Erythroblast (primary cell): ENCODE results near the gene TRIM69.
A peak's percentile ranks its signal among the peaks of the same experiment; 100 is the strongest.

Experiments used
- DNase-seq, 2 experiments: peaks; one replicate each; lab custom pipeline; 2025; lab: John Stamatoyannopoulos, UW
- GATA1 ChIP-seq: IDR thresholded peaks from 2 replicates; pipeline ENCODE4 v1.6.1; 2011; ENCODE audit warnings: low read depth, mild to moderate bottlenecking, control low read depth, low read length, moderate library complexity
- POLR2A ChIP-seq: IDR thresholded peaks from 2 replicates; pipeline ENCODE4 v1.6.1; 2011; ENCODE audit warnings: mild to moderate bottlenecking, low read length

The TRIM69 gene

DNA sequence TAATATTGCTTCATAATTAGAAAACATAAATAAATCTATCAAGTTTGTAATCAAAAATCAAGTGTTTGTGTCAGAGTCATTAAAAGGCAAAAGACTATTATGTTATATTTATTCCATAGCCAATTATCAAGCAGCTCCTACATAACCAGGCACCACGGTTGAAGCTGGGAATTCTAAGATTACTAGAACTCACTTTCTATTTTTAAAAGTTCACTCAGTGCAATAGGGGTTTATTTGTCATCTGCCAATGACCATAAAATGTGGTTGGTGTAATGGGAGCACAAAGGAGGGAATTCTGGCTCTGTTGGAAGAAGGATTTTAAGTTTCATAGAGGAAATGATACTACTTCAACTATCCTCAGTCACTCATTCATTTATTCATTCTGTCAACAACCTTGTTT lies 57.7 kb downstream of the TRIM69 start:
- DNase-seq = no peak
- TF ChIP-seq GATA1 (no peak), POLR2A (no peak)

GRCh38 chr15:44796508-44796907 lies 60.2 kb downstream of the TRIM69 start:
- TF ChIP-seq GATA1 = no peak
- TF ChIP-seq POLR2A = no peak
- peak; percentile 13 to 60 for DNase-seq

GRCh38 chr15:44798826-44799225 lies 62.5 kb downstream of the TRIM69 start:
- peak; percentile 21 to 26 for DNase-seq
- no peak for TF ChIP-seq POLR2A
- TF ChIP-seq GATA1 = no peak

GRCh38 chr15:44801364-44801763 lies 65.0 kb downstream of the TRIM69 start:
- no peak for TF ChIP-seq POLR2A
- TF ChIP-seq GATA1 = no peak
- DNase-seq = no peak

DNA sequence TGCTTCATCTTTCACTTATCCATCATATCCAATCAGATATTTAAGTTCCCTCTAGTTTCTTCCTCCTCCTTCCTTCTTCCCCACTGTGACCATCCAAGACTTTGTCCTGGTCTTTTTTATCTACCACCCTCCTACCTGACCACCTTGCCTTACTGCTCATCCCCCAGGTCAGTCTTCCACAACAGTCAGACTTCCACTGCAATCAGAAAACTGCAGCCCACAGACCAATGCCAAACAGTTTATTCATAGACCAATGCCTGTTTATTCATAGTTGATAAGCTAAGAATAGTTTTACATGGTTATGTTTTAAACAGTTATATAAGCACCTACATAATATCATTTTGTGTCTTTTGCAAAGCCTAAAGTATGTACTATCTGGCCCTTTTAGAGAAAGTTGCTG lies 65.5 kb downstream of the TRIM69 start:
- no peak for DNase-seq
- TF ChIP-seq GATA1 = no peak
- no peak for TF ChIP-seq POLR2A

DNA sequence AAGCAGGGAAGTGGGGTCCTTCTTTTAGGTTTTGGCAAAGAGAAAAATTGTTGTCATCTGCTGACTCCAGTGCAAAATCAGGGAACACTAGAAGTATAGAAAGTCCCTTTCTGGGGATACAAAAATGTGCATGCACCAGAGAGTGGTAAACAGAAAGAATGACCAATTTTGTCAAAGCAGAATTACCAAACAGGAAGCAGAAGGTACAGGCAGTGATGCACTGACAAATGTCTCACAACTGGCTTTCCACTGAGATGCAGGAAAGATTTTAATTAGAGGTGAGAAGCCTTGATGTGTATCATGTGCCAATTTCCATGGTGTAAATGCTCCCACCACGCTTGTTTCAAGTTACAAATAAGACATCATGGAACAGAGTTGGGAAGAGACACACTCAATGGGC lies 66.0 kb downstream of the TRIM69 start:
- TF ChIP-seq POLR2A (no peak), GATA1 (no peak)
- DNase-seq = no peak

- no peak for DNase-seq
- TF ChIP-seq POLR2A (no peak), GATA1 (no peak)
Observed at GRCh38 chr15:44804298-44805046, 68.1 kb downstream of the TRIM69 start.

- no peak for DNase-seq
- TF ChIP-seq GATA1 (no peak), POLR2A (no peak)
Observed at GRCh38 chr15:44808557-44808956, 72.2 kb downstream of the TRIM69 start.

GRCh38 chr15:44810237-44810636 lies 73.9 kb downstream of the TRIM69 start:
- DNase-seq = no peak
- TF ChIP-seq POLR2A (no peak), GATA1 (no peak)

DNA sequence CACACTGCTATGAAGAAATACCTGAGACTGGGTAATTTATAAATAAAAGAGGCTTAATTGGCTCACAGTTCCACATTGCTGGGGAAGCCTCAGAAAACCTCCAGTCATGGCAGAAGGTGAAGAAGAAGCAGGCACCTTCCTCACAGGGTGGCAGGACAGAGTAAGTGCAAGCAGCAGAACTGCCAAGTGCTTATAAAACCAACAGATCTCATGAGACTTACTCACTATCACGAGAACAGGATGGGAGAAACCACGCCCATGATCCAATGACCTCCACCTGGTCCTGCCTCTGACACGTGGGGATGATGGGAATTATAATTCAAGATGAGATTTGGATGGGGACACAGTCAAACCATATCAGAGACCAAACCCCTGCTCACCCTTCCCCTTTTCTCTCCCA lies 75.0 kb downstream of the TRIM69 start:
- no peak for DNase-seq
- TF ChIP-seq POLR2A = no peak
- no peak for TF ChIP-seq GATA1

GRCh38 chr15:44812029-44812517 lies 75.7 kb downstream of the TRIM69 start:
- no peak for DNase-seq

GRCh38 chr15:44813231-44813630 lies 76.9 kb downstream of the TRIM69 start:
- DNase-seq = no peak
- TF ChIP-seq GATA1 (no peak), POLR2A (no peak)

More at GRCh38 chr15:44812029-44812517, 75.7 kb downstream of the TRIM69 start:
- TF ChIP-seq POLR2A (no peak), GATA1 (no peak)
